Trophoblast cell (in vitro differentiated cells and primary cell): ENCODE measurements around the gene THBS1.

Source experiments
- DNase-seq, 2 donors: peaks; one replicate each; pipeline ENCODE4 v3.0.0-alpha.2; 2016
- H2AFZ ChIP-seq: 2 replicates; pipeline ENCODE4 v1.6.1; 2013; ENCODE audit warnings: low read length, moderate library complexity, mild to moderate bottlenecking; ENCODE audit not compliant: insufficient read depth, poor library complexity
- H2AK5ac ChIP-seq: 2 replicates; pipeline ENCODE4 v1.6.1; 2013; ENCODE audit warnings: mild to moderate bottlenecking, low read length
- H2BK120ac ChIP-seq: 2 replicates; pipeline ENCODE4 v1.6.1; 2013; ENCODE audit warnings: low read length, mild to moderate bottlenecking, moderate library complexity; ENCODE audit not compliant: insufficient read depth, poor library complexity
- H2BK12ac ChIP-seq: 2 replicates; pipeline ENCODE4 v1.6.1; 2013; ENCODE audit warnings: mild to moderate bottlenecking, low read length, moderate library complexity
- H2BK5ac ChIP-seq: 2 replicates; pipeline ENCODE4 v1.6.1; 2013; ENCODE audit warnings: low read length, low read depth, moderate library complexity, mild to moderate bottlenecking; ENCODE audit not compliant: poor library complexity
- H3K14ac ChIP-seq: 2 replicates; pipeline ENCODE4 v1.6.1; 2013; ENCODE audit warnings: mild to moderate bottlenecking, low read length
- H3K18ac ChIP-seq: 2 replicates; pipeline ENCODE4 v1.6.1; 2013; ENCODE audit warnings: mild to moderate bottlenecking, low read length
- H3K23ac ChIP-seq: 2 replicates; pipeline ENCODE4 v1.6.1; 2013; ENCODE audit warnings: low read length
- H3K27ac ChIP-seq: 2 replicates; pipeline ENCODE4 v1.5.1; 2013; ENCODE audit warnings: low read depth, mild to moderate bottlenecking, inconsistent platforms, low read length, moderate library complexity
- H3K27me3 ChIP-seq: 2 replicates; pipeline ENCODE4 v1.6.1; 2013; ENCODE audit warnings: inconsistent platforms, mild to moderate bottlenecking, low read length, moderate library complexity; ENCODE audit not compliant: insufficient read depth
- H3K36me3 ChIP-seq, 2 experiments: 1 replicate in 1 of 2; 2 replicates in 1 of 2; pipeline ENCODE4 v1.6.1; 2013; ENCODE audit warnings: low read length in 2 of 2, mild to moderate bottlenecking in 2 of 2, moderate library complexity in 1 of 2; ENCODE audit not compliant: insufficient read depth in 2 of 2, control insufficient read depth in 1 of 2
- H3K4ac ChIP-seq: 2 replicates; pipeline ENCODE4 v1.6.1; 2013; ENCODE audit warnings: low read depth, mild to moderate bottlenecking, low read length, moderate library complexity
- H3K4me1 ChIP-seq, 2 experiments: 1 replicate in 1 of 2; 2 replicates in 1 of 2; pipeline ENCODE4 v1.6.1; 2013; ENCODE audit warnings: low read length in 2 of 2, mild to moderate bottlenecking in 2 of 2, moderate library complexity in 1 of 2; ENCODE audit not compliant: insufficient read depth in 2 of 2, control insufficient read depth in 1 of 2
- H3K4me2 ChIP-seq: 2 replicates; pipeline ENCODE4 v1.6.1; 2013; ENCODE audit warnings: inconsistent platforms, mild to moderate bottlenecking, low read length, moderate library complexity
- H3K4me3 ChIP-seq: 2 replicates; pipeline ENCODE4 v1.5.1; 2013; ENCODE audit warnings: mild to moderate bottlenecking, low read depth, low read length, inconsistent platforms
- H3K79me1 ChIP-seq: one replicate; pipeline ENCODE4 v1.6.1; 2013; ENCODE audit warnings: low read length
- H3K79me2 ChIP-seq: 2 replicates; pipeline ENCODE4 v1.6.1; 2013; ENCODE audit warnings: low read length, mild to moderate bottlenecking; ENCODE audit not compliant: control insufficient read depth, insufficient read depth, poor library complexity
- H3K9ac ChIP-seq: 2 replicates; pipeline ENCODE4 v1.6.1; 2013; ENCODE audit warnings: mild to moderate bottlenecking, low read length
- H3K9me3 ChIP-seq: 2 replicates; pipeline ENCODE4 v1.6.1; 2013; ENCODE audit warnings: low read depth, mild to moderate bottlenecking, control low read depth, inconsistent platforms, low read length; ENCODE audit not compliant: insufficient read depth
- H4K12ac ChIP-seq: 2 replicates; pipeline ENCODE4 v1.6.1; 2013; ENCODE audit warnings: low read depth, mild to moderate bottlenecking, low read length, moderate library complexity
- H4K8ac ChIP-seq: 2 replicates; pipeline ENCODE4 v1.6.1; 2013; ENCODE audit warnings: low read depth, mild to moderate bottlenecking, low read length, moderate library complexity
- H4K91ac ChIP-seq: one replicate; pipeline ENCODE4 v1.6.1; 2013; ENCODE audit warnings: low read depth, mild to moderate bottlenecking, low read length, moderate library complexity
- WGBS: extraction: QIAGEN DNeasy Blood & Tissue Kit; methylation state at CpG from one replicate; pipeline ENCODE4 v1.1.7; 2013; ENCODE audit warnings: missing lambda C conversion rate; ENCODE audit not compliant: insufficient read length, insufficient coverage; ENCODE audit errors: extremely low coverage; 5-methylcytosine and 5-hydroxymethylcytosine counted together

THBS1 gene

DNA sequence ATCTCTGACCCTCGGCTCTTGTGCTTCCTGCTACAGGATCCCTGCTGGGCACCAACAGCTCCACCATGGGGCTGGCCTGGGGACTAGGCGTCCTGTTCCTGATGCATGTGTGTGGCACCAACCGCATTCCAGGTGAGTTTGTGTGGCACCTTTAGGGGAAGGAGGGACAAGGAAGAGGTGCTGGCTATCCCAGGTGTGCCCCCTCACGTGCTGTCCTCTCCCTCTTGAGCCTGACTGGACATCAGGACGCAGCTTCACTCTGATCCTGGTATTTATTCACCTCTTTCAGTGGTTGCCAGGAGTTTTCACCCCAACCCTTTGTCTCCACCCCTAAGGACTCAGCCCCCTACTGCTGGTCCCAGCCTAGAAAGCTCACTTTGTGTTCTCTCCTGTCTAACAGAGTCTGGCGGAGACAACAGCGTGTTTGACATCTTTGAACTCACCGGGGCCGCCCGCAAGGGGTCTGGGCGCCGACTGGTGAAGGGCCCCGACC, 960 bp downstream of the THBS1 start:
- no peak overlapping the region for H4K8ac ChIP-seq
- no peak overlapping the region for H2BK12ac ChIP-seq
- H3K23ac ChIP-seq: no peak overlapping the region
- no peak overlapping the region for H2BK5ac ChIP-seq
- H3K4me2 ChIP-seq: peak overlapping the region; percentile 98
- no peak overlapping the region for H2BK120ac ChIP-seq
- peak overlapping the region; percentile 44 for H3K9ac ChIP-seq
- peaks cover 15% of the 10 kb centered on the region for H3K79me1 ChIP-seq
- H3K18ac ChIP-seq: no peak overlapping the region
- no peak overlapping the region for H4K91ac ChIP-seq
- H3K4ac ChIP-seq: peak overlapping the region; percentile 68
- H3K27me3 ChIP-seq: no peaks in the 10 kb centered on the region
- H3K36me3 ChIP-seq: peaks cover 24 to 38% of the 10 kb centered on the region in 2 experiments
- peak in 1 of 2 donors; percentile 28 for DNase-seq
- WGBS: no CpG with 5 or more reads among the region's 13 CpGs
- no peak overlapping the region for H4K12ac ChIP-seq
- no peak overlapping the region for H2AFZ ChIP-seq
- H3K4me1 ChIP-seq: peaks cover 15 to 19% of the 10 kb centered on the region in 2 experiments
- peaks cover 4% of the 10 kb centered on the region for H3K9me3 ChIP-seq
- H3K79me2 ChIP-seq: peaks cover 16% of the 10 kb centered on the region
- H3K4me3 ChIP-seq: peak overlapping the region; percentile 76
- H3K14ac ChIP-seq: peak overlapping the region; percentile 19
- H3K27ac ChIP-seq: no peak overlapping the region
- H2AK5ac ChIP-seq: no peak overlapping the region

DNA sequence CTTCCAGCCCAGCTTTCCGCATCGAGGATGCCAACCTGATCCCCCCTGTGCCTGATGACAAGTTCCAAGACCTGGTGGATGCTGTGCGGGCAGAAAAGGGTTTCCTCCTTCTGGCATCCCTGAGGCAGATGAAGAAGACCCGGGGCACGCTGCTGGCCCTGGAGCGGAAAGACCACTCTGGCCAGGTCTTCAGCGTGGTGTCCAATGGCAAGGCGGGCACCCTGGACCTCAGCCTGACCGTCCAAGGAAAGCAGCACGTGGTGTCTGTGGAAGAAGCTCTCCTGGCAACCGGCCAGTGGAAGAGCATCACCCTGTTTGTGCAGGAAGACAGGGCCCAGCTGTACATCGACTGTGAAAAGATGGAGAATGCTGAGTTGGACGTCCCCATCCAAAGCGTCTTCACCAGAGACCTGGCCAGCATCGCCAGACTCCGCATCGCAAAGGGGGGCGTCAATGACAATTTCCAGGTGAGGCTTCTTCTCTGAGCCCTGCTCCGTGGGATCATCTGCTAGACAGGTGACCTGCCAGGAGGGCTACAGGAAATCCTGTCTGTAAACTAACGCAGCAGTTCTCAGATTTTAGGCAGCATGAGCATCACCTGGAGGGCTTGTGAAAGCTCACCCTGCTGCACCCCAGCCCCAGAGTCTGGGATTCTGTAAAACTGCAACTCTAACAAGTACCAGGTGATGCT, 1.6 kb downstream of the THBS1 start:
- Histone ChIP-seq H3K4ac (peak overlapping the region; percentile 68), H4K91ac (no peak overlapping the region), H4K8ac (no peak overlapping the region), H3K4me2 (peak overlapping the region; percentile 98), H2AK5ac (no peak overlapping the region), H3K79me2 (peaks cover 16% of the 10 kb centered on the region), H2AFZ (no peak overlapping the region), H3K4me3 (peak overlapping the region; percentile 76), H4K12ac (no peak overlapping the region), H3K23ac (peak overlapping the region; percentile 44), H3K27me3 (no peaks in the 10 kb centered on the region), H2BK5ac (no peak overlapping the region), H3K4me1 (peaks cover 15 to 19% of the 10 kb centered on the region in 2 experiments), H3K27ac (no peak overlapping the region), H2BK120ac (no peak overlapping the region), H2BK12ac (no peak overlapping the region), H3K18ac (no peak overlapping the region), H3K9ac (peak overlapping the region; percentile 44), H3K9me3 (peaks cover 4% of the 10 kb centered on the region), H3K14ac (no peak overlapping the region), H3K36me3 (peaks cover 28 to 42% of the 10 kb centered on the region in 2 experiments), H3K79me1 (peaks cover 15% of the 10 kb centered on the region)
- WGBS: no CpG with 5 or more reads among the region's 20 CpGs
- no peak for DNase-seq

DNA sequence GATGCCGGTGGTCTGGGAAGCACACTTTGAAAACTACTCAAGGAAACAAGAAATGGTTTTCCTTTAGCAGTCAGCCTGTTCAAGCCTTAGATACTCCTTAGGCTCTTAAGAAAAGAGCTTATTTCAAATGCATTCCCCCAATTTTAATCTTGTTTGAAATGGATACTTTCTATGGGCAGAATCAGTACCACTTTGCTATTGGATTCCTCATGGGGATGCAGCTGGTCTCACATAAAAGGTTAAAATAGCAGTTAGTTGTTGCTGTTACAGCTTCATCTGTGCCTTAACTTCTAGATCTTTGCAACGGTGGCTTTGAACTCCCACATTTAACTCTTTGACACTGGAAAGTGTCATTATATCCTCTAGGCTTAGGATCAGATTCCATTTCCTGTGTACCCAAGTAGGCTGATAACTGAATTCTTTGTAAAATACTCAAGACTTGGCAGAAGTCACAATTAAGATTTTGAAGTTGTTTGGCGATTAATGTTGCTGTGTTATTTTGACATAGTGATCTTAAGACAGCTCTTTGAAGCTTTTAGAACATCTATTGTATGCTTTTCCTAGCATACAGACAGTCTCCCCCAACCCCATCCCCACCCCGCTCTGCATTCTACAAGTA, 2.2 kb downstream of the THBS1 start:
- Histone ChIP-seq H3K79me1 (peaks cover 15% of the 10 kb centered on the region), H2BK5ac (no peak overlapping the region), H3K18ac (no peak overlapping the region), H4K91ac (no peak overlapping the region), H3K4me1 (peaks cover 15 to 19% of the 10 kb centered on the region in 2 experiments), H3K9me3 (peaks cover 4% of the 10 kb centered on the region), H3K4ac (no peak overlapping the region), H3K14ac (no peak overlapping the region), H4K8ac (no peak overlapping the region), H3K27me3 (no peaks in the 10 kb centered on the region), H4K12ac (no peak overlapping the region), H2AFZ (no peak overlapping the region), H3K4me3 (peak overlapping the region; percentile 76), H2AK5ac (no peak overlapping the region), H2BK120ac (no peak overlapping the region), H3K23ac (no peak overlapping the region), H3K27ac (no peak overlapping the region), H3K79me2 (peaks cover 16% of the 10 kb centered on the region), H3K9ac (peak overlapping the region; percentile 44), H3K4me2 (peak overlapping the region; percentile 98), H3K36me3 (peaks cover 31 to 48% of the 10 kb centered on the region in 2 experiments), H2BK12ac (no peak overlapping the region)
- no peak for DNase-seq
- no CpG with 5 or more reads among the region's 4 CpGs for WGBS

DNA sequence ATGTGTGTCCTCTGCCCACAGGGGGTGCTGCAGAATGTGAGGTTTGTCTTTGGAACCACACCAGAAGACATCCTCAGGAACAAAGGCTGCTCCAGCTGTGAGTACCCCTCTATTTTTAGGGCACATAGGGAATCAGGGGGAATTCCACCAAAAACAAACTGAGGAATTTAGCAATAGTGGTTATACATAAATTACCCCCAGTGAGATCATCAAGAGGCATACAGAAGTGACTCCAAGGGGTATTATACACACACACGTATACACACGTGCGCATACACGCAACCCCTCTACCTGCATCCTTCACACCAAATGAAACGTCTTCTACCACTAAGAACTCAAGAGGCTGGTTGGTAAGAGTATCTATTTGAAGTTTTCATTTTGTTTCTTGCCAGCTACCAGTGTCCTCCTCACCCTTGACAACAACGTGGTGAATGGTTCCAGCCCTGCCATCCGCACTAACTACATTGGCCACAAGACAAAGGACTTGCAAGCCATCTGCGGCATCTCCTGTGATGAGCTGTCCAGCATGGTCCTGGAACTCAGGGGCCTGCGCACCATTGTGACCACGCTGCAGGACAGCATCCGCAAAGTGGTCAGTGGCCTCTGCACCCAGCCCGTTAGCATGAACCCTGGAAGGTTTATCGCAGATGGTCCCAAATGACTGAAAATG, 2.9 kb downstream of the THBS1 start:
- H3K9me3 ChIP-seq: peaks cover 4% of the 10 kb centered on the region
- no peak for DNase-seq
- no peak overlapping the region for H3K27ac ChIP-seq
- H3K4ac ChIP-seq: no peak overlapping the region
- H3K14ac ChIP-seq: no peak overlapping the region
- peaks cover 14% of the 10 kb centered on the region for H3K79me1 ChIP-seq
- H3K23ac ChIP-seq: no peak overlapping the region
- H3K36me3 ChIP-seq: peaks cover 38 to 55% of the 10 kb centered on the region in 2 experiments
- no peak overlapping the region for H4K8ac ChIP-seq
- H2AFZ ChIP-seq: no peak overlapping the region
- H3K79me2 ChIP-seq: peaks cover 16% of the 10 kb centered on the region
- peaks cover 15 to 19% of the 10 kb centered on the region in 2 experiments for H3K4me1 ChIP-seq
- H3K18ac ChIP-seq: no peak overlapping the region
- H3K27me3 ChIP-seq: no peaks in the 10 kb centered on the region
- H3K4me3 ChIP-seq: no peak overlapping the region
- no peak overlapping the region for H2BK120ac ChIP-seq
- no peak overlapping the region for H2AK5ac ChIP-seq
- no peak overlapping the region for H4K91ac ChIP-seq
- H2BK12ac ChIP-seq: no peak overlapping the region
- no CpG with 5 or more reads among the region's 13 CpGs for WGBS
- H3K9ac ChIP-seq: no peak overlapping the region
- no peak overlapping the region for H4K12ac ChIP-seq
- peak overlapping the region; percentile 55 for H3K4me2 ChIP-seq
- no peak overlapping the region for H2BK5ac ChIP-seq
